NCI-H2107 treated with DMSO at 0.1 percent for 48 hours (cell line): Measurements from ENCODE around the gene KCNK7.
A peak's percentile ranks its signal among the peaks of the same experiment; 100 is the strongest.
"Not testable (repeated sequence)": the region's sequence is repeated elsewhere in the genome, so short reads cannot be mapped to it uniquely, and the experiment has no call there.

Experiments
- DNase-seq: peaks from one replicate; lab custom pipeline; 2025; ENCODE audit not compliant: unreplicated experiment; lab: John Stamatoyannopoulos, UW

The KCNK7 gene

DNA sequence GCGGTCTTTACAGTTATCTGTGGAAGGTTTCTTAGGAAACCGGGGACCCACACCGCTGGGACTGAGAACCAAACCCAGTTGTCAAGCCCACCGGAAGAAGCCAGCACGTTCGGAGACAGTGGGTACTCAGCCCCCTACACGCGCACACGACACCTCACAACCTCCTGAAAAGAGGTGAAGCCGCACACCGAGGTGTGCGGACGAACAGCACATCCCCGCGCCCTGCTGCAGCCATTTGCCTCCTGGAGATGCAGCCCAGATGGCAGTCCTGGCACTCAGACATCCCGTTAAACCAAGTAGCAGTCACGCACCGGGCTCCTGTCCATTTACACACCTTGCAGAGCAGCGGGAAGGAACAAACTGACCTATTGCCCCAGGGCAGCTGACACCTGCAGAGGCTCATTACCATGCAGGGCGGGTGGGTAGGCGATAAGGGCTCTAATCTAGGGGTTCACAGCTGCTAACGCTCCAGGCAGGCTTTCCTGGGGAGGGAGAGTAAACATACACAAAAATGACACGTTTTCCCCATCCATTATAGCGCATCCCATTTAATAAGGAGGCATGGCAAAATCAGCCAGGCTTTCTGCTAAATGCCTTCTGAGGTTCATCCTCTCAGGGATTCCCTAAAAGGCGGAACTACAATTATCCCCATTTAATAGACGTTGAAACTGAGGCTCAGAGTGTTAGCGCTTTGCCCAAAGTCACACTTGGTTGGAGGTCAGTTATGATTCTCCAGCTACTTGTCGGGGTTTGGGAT, 20.6 kb downstream of the KCNK7 start:
- DNase-seq: no peak

DNA sequence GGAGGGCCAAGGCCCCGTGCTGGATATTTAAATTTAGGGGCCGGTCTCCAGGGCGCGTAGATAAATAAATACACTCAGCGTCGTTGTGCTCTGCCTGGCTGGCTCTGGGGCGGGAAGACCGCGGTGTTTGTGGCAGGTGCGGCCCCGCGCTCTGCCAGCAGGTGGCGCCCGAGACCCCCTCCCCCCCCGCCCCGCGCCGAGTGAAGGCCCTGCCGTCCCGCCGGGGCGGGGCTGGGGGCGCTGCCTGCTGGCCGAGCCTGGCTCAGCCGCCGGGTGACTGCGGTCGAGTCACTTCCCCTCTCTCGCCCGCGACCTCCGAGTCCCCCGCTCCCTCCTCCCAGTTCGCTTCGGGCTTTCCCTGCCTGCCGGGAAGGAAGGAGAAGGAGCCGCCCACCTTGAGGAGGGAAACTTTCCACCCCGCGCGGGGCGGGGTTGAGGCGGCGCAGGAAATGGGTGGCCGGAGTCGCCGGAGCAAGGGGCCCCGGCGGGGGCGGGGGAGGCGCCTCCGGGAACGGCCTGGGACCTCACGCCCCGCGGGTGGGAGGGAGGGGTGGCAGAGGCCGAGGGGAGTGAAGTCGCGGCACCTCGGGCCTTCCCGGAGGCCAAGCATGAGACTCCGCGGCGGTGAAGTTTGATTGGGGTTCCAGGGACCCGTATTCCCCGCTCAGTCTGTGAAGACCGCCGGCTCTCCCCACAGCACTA, 21.3 kb downstream of the KCNK7 start:
- DNase-seq: peak; percentile 51

DNA sequence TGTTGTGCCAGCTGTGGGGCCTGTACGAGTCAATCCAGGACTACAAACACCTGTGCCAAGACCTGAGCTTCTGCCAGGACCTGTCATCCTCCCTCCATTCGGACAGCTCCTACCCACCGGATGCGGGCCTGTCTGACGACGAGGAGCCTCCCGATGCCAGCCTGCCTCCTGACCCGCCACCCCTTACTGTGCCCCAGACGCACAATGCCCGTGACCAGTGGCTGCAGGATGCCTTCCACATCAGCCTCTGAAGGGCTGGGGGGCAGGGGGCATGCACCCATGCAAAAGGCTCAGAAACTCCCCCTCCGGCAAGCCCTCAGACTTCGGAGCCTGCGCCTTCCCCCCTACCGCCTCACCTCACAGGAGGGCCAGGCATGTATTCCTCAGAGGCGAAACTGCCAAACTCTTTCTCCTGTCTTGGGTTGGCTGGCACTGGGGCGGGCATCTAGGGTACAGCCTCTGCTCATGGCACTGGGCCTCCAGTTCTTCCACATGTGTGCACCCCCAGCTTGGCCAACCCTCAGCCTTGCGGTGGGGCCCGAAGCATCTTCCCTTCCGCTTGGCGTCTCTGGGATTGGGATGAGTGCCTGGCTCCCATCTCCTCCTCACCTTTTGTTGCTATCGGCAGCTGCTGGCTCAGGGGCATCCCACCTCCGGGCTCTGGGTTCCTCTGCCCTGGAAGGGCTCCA, 22.1 kb downstream of the KCNK7 start:
- no peak for DNase-seq

DNA sequence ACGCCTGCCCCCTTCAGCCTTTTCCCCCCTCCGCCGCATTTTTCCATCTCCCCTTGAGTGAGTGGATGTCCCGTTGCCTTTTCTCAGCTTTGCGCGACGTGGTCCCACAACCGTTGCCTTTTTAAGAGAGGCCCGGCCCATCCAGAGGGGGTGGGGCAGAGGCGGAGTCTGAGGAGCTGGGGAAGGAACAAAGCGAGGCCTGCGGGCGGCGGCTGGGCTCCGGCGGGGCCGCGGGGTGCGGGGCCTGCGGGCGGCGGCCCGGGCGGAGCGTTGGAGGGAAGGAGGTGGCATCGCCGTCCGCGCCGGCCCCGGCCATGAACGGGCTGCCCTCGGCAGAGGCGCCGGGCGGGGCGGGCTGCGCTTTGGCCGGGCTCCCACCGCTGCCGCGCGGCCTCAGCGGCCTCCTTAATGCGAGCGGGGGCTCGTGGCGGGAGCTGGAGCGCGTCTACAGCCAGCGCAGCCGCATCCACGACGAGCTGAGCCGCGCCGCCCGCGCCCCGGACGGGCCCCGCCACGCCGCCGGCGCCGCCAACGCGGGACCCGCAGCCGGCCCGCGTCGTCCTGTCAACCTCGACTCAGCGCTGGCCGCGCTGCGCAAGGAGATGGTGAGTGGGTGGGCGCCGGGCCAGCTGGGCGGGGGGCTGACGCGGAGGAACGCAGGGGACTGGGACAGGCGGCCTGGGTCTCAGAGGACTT, 23.1 kb downstream of the KCNK7 start, which contains the start of gene FAM89B:
Gene FAM89B (plus strand): TSS at position 183 of the 696 bp plus-strand sequence. CDS start 132 bp downstream, at position 315.
- DNase-seq: peak; percentile 63

DNA sequence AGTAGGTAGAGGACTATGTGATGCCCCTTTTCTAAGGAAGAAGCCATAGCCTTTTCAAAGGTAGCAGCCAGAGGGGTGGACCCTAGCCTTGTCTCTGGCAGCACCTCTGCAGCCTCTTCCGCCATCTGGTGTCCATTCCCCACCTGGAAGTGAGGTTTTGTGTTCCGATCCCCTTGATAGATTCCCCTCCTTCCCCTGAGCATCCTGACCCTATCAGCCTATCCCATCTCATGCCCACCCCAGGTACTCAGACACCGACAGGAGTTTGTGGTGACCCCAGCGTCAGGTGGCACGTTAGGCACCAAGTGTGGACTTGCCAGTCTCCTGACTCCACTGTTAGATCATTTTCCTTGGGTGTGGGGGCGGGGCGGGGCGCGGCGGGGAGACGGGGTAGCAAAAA, 23.7 kb downstream of the KCNK7 start:
- peak; percentile 35 for DNase-seq

DNA sequence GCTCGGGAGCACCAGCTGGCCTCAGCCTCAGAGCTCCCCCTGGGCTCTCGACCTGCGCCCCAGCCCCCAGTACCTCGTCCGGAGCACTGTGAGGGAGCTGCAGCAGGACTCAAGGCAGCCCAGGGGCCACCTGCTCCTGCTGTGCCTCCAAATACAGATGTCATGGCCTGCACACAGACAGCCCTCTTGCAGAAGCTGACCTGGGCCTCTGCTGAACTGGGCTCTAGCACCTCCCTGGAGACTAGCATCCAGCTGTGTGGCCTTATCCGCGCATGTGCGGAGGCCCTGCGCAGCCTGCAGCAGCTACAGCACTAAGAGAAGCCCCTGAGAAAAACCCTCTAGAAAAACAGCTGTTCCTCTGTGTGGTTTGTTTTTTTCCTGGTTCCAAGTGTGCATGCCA, 24.2 kb downstream of the KCNK7 start:
- no peak for DNase-seq

DNA sequence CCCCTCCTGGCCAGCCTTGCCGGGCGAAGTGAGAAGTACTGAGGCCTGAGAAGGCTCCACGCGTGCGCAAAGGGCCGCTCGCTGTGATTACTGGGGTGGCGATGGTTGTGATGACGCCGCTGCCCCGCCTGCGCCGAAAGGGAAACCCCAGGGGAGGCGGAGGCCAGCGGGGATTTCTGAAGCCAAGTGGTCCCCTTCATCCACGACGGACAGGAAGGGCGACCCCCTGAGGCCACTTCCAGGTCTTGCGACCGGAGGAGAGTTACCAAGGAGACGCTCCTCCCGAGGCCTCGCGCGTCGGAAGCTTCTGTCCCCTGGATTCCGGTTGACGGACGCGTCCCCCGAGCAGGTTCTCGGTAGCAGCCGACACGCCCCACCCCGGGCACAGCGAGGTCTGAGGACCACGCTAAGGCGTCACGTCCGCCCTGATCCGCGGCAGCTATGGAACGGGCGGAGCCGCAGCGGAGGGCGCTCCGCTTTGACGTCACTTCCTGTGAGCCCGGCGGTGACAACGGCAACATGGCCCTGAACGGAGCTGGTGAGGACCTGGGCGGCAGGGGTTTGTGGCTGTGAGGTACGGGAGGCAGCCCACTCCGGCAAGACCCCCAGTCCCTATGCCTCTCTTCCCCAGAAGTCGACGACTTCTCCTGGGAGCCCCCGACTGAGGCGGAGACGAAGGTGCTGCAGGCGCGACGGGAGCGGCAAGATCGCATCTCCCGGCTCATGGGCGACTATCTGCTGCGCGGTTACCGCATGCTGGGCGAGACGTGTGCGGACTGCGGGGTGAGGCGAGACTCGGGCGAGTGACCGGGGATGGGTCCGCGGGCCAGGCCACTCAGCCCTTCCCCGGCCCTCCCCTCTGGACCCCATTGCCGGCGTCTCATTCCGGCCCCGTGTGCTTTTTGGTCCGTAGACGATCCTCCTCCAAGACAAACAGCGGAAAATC, 25.4 kb downstream of the KCNK7 start, which contains the start of gene ZNRD2:
Gene ZNRD2 (plus strand): TSS at position 505 of the 946 bp plus-strand sequence. CDS start 15 bp downstream, at position 520.
- peak; percentile 62 for DNase-seq

DNA sequence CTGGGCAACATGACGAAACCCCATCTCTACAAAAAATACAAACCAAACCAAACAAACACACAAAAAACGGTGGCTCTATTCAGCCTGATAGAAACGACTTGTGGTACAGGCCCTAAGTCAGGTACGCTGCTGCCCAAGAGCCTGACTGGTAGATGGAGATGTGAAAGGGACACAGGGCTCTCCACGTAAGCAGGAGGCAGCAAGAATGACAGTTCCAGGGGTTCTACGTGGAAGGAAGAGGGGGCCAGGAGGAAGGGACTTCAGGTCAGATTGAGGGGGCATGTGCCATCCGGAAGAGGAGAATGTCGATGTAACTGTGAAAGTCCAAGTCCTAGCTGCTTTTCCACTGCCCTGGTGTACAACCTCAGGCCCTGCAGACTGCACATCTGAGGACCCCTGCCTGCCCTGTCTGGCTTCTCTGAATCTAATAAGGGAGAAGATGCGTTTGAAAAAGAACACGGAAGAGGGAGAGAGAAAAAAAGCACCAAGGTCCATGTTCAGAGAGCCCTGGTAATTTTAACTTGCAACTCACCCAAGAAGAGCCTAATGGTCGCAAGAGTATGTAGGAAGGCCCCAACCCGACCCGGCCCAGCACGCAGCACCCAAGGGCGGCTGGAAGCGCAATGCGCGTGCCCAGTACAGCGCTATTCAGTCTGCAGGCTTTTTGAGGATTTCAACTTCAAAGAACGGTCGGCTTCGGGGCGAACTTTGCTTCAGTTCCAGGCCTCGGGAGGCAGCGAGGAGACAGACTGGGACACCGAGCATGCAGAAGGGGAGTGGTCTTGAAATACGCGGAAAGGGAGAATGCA, 26.2 kb downstream of the KCNK7 start:
- no peak for DNase-seq

DNA sequence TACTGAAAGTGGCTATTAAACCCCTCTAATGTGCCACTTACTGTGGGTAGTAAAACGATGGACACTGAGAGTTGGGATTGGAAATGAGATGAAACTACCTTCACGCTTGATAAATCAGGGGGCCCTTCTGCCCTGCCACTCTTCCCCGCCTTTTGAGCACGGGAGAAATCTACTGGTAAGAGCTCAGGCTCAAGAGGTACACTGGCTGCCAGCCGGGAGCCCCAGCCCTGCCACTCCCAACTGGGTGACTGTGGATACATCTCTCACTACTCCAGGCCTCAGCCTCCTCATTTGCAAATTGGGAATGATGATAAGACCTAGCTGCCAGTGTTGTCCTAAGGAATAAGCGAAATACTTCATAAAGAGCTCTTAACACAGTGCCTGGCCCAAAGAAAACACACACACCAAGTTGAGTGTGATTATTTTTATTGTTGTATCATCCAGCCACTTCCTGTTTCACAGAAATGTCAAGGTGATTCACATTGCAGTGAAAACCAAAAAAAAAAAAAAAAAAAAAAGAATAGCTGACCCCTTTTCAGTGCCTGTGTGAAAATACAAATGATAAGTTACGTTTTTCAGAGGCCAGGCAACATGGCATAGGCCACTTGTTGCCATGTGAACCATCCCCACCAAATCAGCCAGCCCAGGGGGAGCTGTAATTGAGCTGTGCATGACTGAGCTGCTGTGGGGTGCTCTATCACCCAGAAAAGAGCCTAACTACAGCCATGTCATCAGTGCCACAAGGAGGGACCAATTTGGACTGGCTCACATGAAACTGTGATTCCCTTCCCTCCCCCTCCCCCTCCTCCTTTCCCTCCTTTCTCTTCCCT, 29.8 kb downstream of the KCNK7 start:
- DNase-seq: no peak

DNA sequence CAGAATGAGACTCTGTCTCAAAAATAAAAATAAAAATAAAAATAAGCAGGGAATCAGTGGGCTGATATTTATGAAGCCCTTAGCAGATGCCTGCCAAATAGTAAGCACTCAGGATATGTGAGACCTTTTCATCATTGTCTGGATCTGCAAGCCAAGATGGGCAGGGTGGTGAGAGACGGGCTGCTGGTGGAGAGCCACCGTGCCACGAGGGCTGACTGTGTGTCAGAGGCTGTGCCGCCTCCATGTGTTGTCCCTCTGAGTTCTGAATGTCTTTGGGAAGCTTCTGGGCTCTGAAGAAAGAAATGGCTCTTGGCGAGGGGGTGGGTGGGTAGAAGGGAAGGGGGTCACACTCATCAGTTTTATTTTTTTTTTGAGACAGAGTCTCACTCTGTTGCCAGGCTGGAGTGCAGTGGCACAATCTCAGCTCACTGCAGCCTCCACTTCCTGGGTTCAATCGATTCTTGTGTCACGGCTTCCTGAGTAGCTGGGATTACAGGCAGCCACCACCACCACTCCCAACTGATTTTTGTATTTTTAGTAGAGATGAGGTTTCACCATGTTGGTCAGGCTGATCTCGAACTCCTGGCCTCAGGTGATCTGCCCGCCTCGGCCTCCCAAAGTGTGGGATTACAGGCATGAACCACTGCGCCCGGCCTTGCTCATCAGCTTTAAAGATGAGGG, 30.6 kb downstream of the KCNK7 start:
- DNase-seq: not testable (repeated sequence)

DNA sequence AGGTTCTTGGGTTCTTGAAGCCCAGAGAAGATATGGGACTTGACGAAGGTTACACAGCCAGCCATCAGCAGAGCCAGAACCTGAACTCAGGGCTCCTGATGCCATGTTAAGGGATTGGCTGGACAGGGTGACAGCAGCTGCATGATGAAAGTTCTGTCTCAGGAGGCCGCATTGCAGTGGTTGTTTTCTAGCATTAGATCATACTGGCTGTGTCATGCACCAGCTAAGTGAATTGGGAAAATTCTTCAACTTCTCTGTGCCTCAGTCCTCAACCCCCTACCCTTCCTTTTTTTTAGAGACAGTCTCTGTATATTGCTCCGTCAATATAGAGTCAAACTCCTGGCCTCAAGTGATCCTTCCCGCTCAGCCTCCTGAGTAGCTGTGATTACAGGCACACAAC, 32.0 kb downstream of the KCNK7 start:
- DNase-seq: no peak

DNA sequence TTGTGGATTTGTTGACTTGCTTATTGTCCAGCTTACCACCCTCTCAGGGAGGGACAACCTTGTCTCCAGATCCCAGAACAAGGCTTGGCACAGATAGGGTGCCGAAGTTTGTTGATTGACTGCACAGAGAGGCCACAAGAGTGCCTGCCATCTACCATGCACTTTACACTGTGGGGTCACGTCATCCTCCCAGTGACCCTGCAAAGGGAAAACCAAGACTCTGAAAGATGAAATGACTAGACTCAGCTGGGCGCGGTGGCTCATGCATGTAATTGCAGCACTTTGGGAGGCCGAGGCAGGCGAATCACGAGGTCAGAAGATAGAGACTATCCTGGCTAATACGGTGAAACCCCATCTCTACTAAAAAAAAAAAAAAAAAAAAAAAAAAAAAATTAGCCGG, 32.8 kb downstream of the KCNK7 start:
- DNase-seq: no peak

DNA sequence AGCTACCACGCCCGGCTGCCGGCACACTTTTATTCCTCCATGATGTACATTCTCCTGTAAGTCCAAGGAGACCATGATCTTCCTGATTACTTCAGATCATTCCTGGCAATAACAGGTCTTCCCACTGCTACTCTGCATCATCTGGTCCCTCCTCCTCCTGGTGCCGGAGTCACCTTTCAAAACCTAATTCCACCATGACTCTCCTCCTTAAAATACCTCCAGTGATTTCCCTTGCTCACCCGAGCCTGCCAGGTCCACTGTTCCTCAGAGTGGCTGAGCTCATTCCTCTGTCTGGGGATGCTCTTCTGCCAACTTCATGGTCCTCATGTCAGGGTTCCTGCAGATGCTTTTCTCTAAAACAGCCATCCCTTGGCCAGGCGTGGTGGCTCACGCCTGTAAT, 33.6 kb downstream of the KCNK7 start:
- no peak for DNase-seq

DNA sequence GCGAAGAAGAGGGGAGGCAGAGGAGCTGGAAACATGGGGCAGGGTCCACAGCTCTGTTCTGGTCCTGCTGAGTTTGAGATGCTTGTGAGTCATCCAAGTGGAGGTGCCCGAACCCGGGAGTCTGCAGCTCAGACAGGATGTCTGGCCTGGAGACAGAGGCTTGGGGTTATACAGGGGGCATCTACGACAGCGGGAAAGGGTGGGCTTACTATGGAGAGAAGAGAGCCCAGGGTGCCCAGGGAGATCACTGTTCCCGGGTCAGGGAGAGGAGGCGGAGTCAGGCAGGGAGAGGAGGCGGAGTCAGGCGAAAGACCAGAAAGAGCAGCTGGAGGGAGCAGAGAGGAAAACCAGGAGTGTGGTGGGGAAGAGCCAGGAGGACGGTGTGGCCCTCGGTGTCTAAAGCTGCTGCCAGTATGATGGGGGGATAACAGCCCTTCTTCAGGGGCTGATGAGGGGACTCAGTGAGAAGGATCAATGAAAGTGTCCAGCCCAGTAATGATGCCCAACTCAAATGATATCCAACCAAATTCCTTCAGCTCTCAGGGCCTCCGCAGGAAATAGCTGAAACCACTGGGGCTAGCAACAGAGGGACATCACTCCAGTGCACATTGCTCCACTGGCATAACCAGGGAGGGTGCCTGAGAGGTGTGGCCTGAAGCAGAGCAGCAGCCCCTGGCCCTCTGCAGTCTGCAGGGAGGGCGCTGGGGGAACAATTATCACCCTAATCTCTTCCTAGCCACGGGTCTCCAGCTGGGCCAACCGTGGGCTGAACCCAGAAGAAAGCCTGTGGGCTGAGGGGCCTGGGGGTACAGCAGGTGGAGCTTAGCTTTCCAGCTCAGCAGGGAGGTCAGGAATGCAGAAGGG, 34.8 kb downstream of the KCNK7 start:
- DNase-seq: no peak

DNA sequence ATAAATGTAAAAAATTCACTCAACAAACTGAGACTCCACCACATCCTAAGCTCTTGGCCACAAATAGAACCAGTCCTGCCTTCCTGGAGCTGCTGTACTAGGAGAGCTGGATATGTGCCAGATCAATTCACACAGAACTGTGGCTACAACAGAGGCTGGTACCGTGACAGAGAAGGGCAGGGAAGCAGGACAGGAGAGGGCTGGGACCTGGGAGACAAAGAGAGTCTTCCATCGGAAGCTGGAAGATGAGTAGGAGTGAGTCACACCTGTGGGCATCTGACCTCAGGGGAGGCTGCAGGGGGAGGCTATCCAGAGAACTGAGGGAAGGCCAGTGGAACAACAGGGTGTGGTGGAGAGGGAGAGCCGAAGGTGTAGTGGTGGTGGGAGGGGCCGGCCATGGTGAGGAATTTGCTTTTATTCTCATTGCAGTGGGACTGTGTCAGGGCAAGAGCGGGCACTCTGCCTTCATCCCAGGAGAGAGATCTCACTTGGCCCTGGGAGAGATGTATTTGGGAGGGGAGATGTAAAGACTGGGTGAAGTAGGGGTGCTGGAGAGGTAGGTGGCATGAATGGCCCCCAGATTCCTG, 35.6 kb downstream of the KCNK7 start:
- DNase-seq: no peak

DNA sequence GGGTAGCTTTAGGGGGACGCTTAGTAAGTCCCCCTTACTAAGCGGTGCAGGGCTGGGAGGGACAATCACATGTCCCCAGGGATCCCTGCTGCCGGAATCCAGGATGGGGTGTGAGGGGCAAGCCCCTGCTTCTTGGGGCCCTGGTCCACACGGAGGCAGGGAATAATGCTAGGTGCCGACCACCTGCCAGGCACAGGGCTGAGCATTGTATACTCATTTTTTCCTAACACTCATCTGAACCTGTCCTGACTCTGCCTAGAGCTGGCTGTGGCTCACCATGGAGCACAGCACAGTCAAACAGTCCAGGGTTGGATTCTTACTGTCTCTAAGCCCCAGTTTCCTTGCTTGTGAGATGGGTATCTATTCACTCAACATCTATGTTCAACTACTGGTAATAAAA, 36.1 kb downstream of the KCNK7 start:
- DNase-seq: no peak
